ENCODE measurements around the gene CCDC71L. TPM values are rescaled to one million over a fixed set of nuclear protein-coding genes. Genes with fewer than 3 reads are reported as not detected.
A peak's percentile ranks its signal among the peaks of the same experiment; 100 is the strongest.
"Not testable (repeated sequence)": the region's sequence is repeated elsewhere in the genome, so short reads cannot be mapped to it uniquely, and the experiment has no call there.

The CCDC71L gene
- 26.3 and 29.6 TPM in 2 replicates for polyA plus RNA-seq (2013)

DNA sequence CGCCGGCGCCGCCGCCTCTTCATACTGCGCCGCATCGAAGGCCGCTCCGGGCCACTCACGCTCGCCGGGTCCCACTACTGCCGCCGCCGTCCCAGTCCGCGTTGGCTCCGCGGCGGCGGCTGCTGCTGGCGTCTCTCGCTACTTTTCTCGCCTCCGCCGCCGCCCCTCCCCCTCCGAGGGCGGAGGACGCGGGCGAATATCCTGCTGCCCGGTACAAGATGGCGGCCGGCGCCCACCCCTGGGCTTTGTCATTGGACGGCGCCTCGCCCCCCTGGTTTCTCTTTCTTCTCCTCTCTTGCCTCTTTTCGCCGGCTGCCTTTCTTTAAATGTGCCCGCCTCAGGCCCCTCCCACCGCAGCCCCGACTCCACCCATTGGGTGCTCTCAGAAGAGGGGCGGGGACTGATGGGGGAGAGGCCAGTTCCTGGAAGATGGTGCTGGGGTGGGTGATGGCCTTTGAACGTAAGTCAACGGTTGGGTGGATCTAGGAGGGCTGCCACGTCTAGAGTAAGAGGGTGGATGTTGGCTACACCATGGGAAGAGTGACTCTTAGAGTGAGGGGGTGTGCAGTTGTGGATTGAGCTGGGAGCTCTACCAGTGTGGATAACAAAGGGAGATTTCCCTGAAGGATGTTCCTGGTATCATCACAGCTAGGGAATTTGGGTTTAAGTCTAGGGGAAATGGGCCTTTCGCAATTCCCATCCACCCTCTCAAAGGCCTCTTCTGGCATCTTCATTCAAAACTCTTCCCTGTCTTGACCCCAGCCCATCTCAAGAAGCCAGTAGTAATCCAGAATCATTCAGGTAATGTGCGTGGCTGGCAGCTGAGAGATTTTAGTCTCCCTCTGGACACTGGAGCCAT, at the start of gene CCDC71L:
TSS of gene CCDC71L (minus strand) at position 297 of the 859 bp plus-strand sequence. CDS start at position 35, 262 bp downstream.
- no CpG with 5 or more reads among the region's 51 CpGs for WGBS (ENCODE audit: extremely low coverage, insufficient coverage, insufficient read length)
- H3K36me3 ChIP-seq (ENCODE audit: control insufficient read depth in 1 of 2, insufficient read depth in 2 of 2, low read length in 2 of 2): no peaks in the 10 kb centered on the region
- H3K79me2 ChIP-seq (ENCODE audit: control insufficient read depth, insufficient read depth, low read length, poor library complexity): peaks cover 8% of the 10 kb centered on the region
- H3K79me1 ChIP-seq (ENCODE audit: low read length): peaks cover 12% of the 10 kb centered on the region
- H4K91ac ChIP-seq (ENCODE audit: low read depth, low read length): peak within 1 kb of the TSS; percentile 98
- peak within 1 kb of the TSS; percentile 88 for H2AK5ac ChIP-seq (ENCODE audit: low read length)
- H3K23ac ChIP-seq (ENCODE audit: low read length): no peak within 1 kb of the TSS
- peak within 1 kb of the TSS; percentile 70 for H3K4me2 ChIP-seq (ENCODE audit: low read length)
- peak within 1 kb of the TSS; percentile 90 for H3K4ac ChIP-seq (ENCODE audit: low read depth, low read length)
- peak within 1 kb of the TSS; percentile 86 for H3K4me3 ChIP-seq (ENCODE audit: low read depth, low read length)
- peak; percentile 70 to 81 for DNase-seq
- H3K9me3 ChIP-seq (ENCODE audit: insufficient read depth, low read depth, low read length): no peaks in the 10 kb centered on the region
- no peaks in the 10 kb centered on the region for H3K4me1 ChIP-seq (ENCODE audit: control insufficient read depth in 1 of 2, insufficient read depth in 2 of 2, low read length in 2 of 2)
- H2AFZ ChIP-seq (ENCODE audit: insufficient read depth, low read length, poor library complexity): peak within 1 kb of the TSS; percentile 83
- peak within 1 kb of the TSS; percentile 97 for H2BK120ac ChIP-seq (ENCODE audit: insufficient read depth, low read length, poor library complexity)
- H3K18ac ChIP-seq (ENCODE audit: low read length): peak within 1 kb of the TSS; percentile 98
- peak within 1 kb of the TSS; percentile 85 for H2BK12ac ChIP-seq (ENCODE audit: low read length)
- peak within 1 kb of the TSS; percentile 99 for H3K14ac ChIP-seq (ENCODE audit: low read length)
- peak within 1 kb of the TSS; percentile 81 for H4K12ac ChIP-seq (ENCODE audit: low read depth, low read length)
- H2BK5ac ChIP-seq (ENCODE audit: low read depth, low read length, poor library complexity): peak within 1 kb of the TSS; percentile 83
- H3K27ac ChIP-seq (ENCODE audit: low read depth, low read length): peak within 1 kb of the TSS; percentile 74
- no peaks in the 10 kb centered on the region for H3K27me3 ChIP-seq (ENCODE audit: insufficient read depth, low read length)
- peak within 1 kb of the TSS; percentile 72 for H3K9ac ChIP-seq (ENCODE audit: low read length)
- H4K8ac ChIP-seq (ENCODE audit: low read depth, low read length): peak within 1 kb of the TSS; percentile 97

- H4K91ac ChIP-seq (ENCODE audit: low read depth, low read length); H3K4ac ChIP-seq (ENCODE audit: low read depth, low read length); DNase-seq; H3K9ac ChIP-seq (ENCODE audit: low read length); H2BK5ac ChIP-seq (ENCODE audit: low read depth, low read length, poor library complexity); H3K4me1 ChIP-seq (ENCODE audit: control insufficient read depth in 1 of 2, insufficient read depth in 2 of 2, low read length in 2 of 2); H3K4me2 ChIP-seq (ENCODE audit: low read length); H4K8ac ChIP-seq (ENCODE audit: low read depth, low read length); H3K23ac ChIP-seq (ENCODE audit: low read length); H3K27ac ChIP-seq (ENCODE audit: low read depth, low read length); H3K27me3 ChIP-seq (ENCODE audit: insufficient read depth, low read length); H3K14ac ChIP-seq (ENCODE audit: low read length); H3K79me2 ChIP-seq (ENCODE audit: control insufficient read depth, insufficient read depth, low read length, poor library complexity); H3K18ac ChIP-seq (ENCODE audit: low read length); H4K12ac ChIP-seq (ENCODE audit: low read depth, low read length); H3K9me3 ChIP-seq (ENCODE audit: insufficient read depth, low read depth, low read length); H3K36me3 ChIP-seq (ENCODE audit: control insufficient read depth in 1 of 2, insufficient read depth in 2 of 2, low read length in 2 of 2); H2BK12ac ChIP-seq (ENCODE audit: low read length); H3K79me1 ChIP-seq (ENCODE audit: low read length); H3K4me3 ChIP-seq (ENCODE audit: low read depth, low read length); H2AK5ac ChIP-seq (ENCODE audit: low read length); H2AFZ ChIP-seq (ENCODE audit: insufficient read depth, low read length, poor library complexity); H2BK120ac ChIP-seq (ENCODE audit: insufficient read depth, low read length, poor library complexity): not testable (repeated sequence)
- no CpG with 5 or more reads among the region's 7 CpGs for WGBS (ENCODE audit: extremely low coverage, insufficient coverage, insufficient read length)
These were observed 48.6 kb upstream of the CCDC71L start for GRCh38 chr7:106709604-106710003.

DNA sequence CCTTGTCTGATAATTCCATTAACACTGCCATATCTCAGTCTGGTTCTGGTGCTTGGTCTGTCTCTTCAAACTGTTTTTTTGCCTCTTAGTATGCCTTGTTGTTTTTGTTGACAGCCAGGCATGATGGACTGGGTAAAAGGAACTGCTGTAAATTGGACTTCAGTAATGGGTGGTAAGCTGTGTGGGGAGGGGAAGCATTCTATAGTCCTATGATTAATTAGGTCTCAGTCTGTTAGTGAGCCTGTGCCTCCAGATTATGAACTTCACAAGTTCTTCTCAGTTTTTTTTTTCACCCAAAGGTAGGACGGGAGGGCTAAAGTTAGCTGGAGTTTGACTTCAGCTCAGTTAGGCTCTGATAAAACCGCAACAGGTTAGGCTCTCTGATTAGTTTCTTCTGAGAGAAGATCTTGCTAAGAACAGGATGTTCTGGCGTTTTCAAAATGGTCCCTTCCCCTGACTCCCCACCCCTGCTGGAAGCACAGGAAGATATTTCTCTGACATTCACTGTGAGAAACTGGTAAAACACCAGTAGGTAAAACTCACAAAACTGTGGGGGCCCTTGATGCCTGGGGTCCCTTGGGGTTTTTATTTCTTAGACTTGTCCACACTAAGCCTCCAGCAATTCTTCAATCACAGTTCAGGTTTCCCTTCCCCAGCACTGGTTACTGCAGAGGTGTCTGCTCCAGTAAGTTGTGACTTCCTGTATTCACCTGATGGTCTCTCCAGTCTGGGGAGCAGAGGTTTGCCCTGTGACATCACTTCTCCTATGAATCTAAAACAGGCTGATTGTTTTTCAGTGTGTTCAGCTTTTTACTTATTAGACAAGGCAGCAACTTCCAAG, 43.3 kb upstream of the CCDC71L start:
- no peak overlapping the region for H2BK120ac ChIP-seq (ENCODE audit: insufficient read depth, low read length, poor library complexity)
- no CpG with 5 or more reads among the region's 3 CpGs for WGBS (ENCODE audit: extremely low coverage, insufficient coverage, insufficient read length)
- H4K12ac ChIP-seq (ENCODE audit: low read depth, low read length): no peak overlapping the region
- no peak overlapping the region for H2AK5ac ChIP-seq (ENCODE audit: low read length)
- DNase-seq: no peak
- H2AFZ ChIP-seq (ENCODE audit: insufficient read depth, low read length, poor library complexity): no peak overlapping the region
- no peaks in the 10 kb centered on the region for H3K79me2 ChIP-seq (ENCODE audit: control insufficient read depth, insufficient read depth, low read length, poor library complexity)
- H3K27ac ChIP-seq (ENCODE audit: low read depth, low read length): no peak overlapping the region
- H3K4me2 ChIP-seq (ENCODE audit: low read length): no peak overlapping the region
- H3K27me3 ChIP-seq (ENCODE audit: insufficient read depth, low read length): no peaks in the 10 kb centered on the region
- no peaks in the 10 kb centered on the region for H3K36me3 ChIP-seq (ENCODE audit: control insufficient read depth in 1 of 2, insufficient read depth in 2 of 2, low read length in 2 of 2)
- no peak overlapping the region for H3K14ac ChIP-seq (ENCODE audit: low read length)
- peak overlapping the region; percentile 9 for H4K8ac ChIP-seq (ENCODE audit: low read depth, low read length)
- peaks cover 4% of the 10 kb centered on the region in 2 experiments for H3K4me1 ChIP-seq (ENCODE audit: control insufficient read depth in 1 of 2, insufficient read depth in 2 of 2, low read length in 2 of 2)
- H3K23ac ChIP-seq (ENCODE audit: low read length): no peak overlapping the region
- no peak overlapping the region for H3K4ac ChIP-seq (ENCODE audit: low read depth, low read length)
- H3K9ac ChIP-seq (ENCODE audit: low read length): no peak overlapping the region
- H2BK5ac ChIP-seq (ENCODE audit: low read depth, low read length, poor library complexity): no peak overlapping the region
- no peak overlapping the region for H2BK12ac ChIP-seq (ENCODE audit: low read length)
- no peaks in the 10 kb centered on the region for H3K79me1 ChIP-seq (ENCODE audit: low read length)
- H3K9me3 ChIP-seq (ENCODE audit: insufficient read depth, low read depth, low read length): no peaks in the 10 kb centered on the region
- H3K18ac ChIP-seq (ENCODE audit: low read length): no peak overlapping the region
- H3K4me3 ChIP-seq (ENCODE audit: low read depth, low read length): no peak overlapping the region
- H4K91ac ChIP-seq (ENCODE audit: low read depth, low read length): no peak overlapping the region

DNA sequence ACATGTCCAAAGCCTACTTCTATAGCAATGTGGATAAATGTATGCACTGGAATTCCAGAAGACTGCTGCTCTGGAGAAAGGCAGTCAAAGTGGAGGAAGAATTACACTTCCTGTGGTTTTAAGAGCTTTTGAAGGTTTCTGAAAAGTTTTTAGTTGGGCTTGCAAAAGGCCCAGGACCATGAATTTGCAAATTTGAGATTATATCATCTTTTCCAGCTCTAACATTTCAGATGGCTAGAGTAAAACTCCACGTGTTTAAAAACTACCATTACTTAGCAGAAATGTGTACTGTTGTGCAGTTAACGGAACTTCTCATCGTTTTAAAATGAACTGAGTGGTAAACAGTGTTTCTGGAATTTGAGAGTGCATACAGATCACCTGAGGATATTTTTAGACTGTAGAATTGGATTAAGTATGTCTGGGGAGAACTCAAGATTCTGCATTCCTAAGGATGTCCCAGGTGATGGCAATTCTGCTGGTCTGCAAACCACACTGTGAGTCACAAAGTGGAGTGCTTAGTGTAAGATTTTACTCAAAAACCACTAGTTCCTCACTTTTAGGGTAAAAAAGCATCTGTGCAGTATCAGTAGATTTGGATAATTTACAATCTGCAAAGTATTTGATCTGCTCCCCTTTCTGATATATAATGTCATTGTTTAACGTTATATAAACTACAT, 32.9 kb upstream of the CCDC71L start:
- H3K79me1 ChIP-seq (ENCODE audit: low read length): no peaks in the 10 kb centered on the region
- no CpG with 5 or more reads among the region's 4 CpGs for WGBS (ENCODE audit: extremely low coverage, insufficient coverage, insufficient read length)

More for the DNA sequence above, 32.9 kb upstream of the CCDC71L start:
- peaks cover 0 to 3% of the 10 kb centered on the region in 2 experiments for H3K4me1 ChIP-seq (ENCODE audit: control insufficient read depth in 1 of 2, insufficient read depth in 2 of 2, low read length in 2 of 2)
- H3K9ac ChIP-seq (ENCODE audit: low read length): no peak overlapping the region
- H3K14ac ChIP-seq (ENCODE audit: low read length): no peak overlapping the region
- H3K4me3 ChIP-seq (ENCODE audit: low read depth, low read length): no peak overlapping the region
- no peak overlapping the region for H2BK12ac ChIP-seq (ENCODE audit: low read length)
- peak; percentile 61 to 89 for DNase-seq
- peak overlapping the region; percentile 77 for H3K27ac ChIP-seq (ENCODE audit: low read depth, low read length)
- H3K9me3 ChIP-seq (ENCODE audit: insufficient read depth, low read depth, low read length): no peaks in the 10 kb centered on the region
- H2BK120ac ChIP-seq (ENCODE audit: insufficient read depth, low read length, poor library complexity): no peak overlapping the region
- H3K27me3 ChIP-seq (ENCODE audit: insufficient read depth, low read length): no peaks in the 10 kb centered on the region
- no peak overlapping the region for H2AFZ ChIP-seq (ENCODE audit: insufficient read depth, low read length, poor library complexity)
- H4K91ac ChIP-seq (ENCODE audit: low read depth, low read length): no peak overlapping the region
- no peak overlapping the region for H2AK5ac ChIP-seq (ENCODE audit: low read length)
- H3K18ac ChIP-seq (ENCODE audit: low read length): no peak overlapping the region
- H3K4ac ChIP-seq (ENCODE audit: low read depth, low read length): no peak overlapping the region
- H4K8ac ChIP-seq (ENCODE audit: low read depth, low read length): no peak overlapping the region
- no peaks in the 10 kb centered on the region for H3K36me3 ChIP-seq (ENCODE audit: control insufficient read depth in 1 of 2, insufficient read depth in 2 of 2, low read length in 2 of 2)
- H2BK5ac ChIP-seq (ENCODE audit: low read depth, low read length, poor library complexity): no peak overlapping the region
- H3K23ac ChIP-seq (ENCODE audit: low read length): no peak overlapping the region
- no peak overlapping the region for H4K12ac ChIP-seq (ENCODE audit: low read depth, low read length)
- no peaks in the 10 kb centered on the region for H3K79me2 ChIP-seq (ENCODE audit: control insufficient read depth, insufficient read depth, low read length, poor library complexity)
- peak overlapping the region; percentile 38 for H3K4me2 ChIP-seq (ENCODE audit: low read length)
